HepG2 (cell line): ENCODE data around the gene EXOSC7. TPM values are rescaled to one million over a fixed set of nuclear protein-coding genes. Genes with fewer than 3 reads are reported as not detected.

Experiments
- ATAC-seq: fragments of 200-7000 bp; cut with Tn5 transposase; 3 replicates; pipeline ENCODE4 v1.9.1; 2020; ENCODE audit warnings: mild to moderate bottlenecking, moderate library complexity
- Bru-seq: library from RNA; stranded (reverse); fragments of 400-500 nt; gene quantifications from one replicate; lab custom pipeline; 2021; lab: Mats Ljungman, UMichigan
- BruChase-seq, 2 experiments: library from RNA; stranded (reverse); fragments of 400-500 nt; gene quantifications; one replicate each; lab custom pipeline; 2021; lab: Mats Ljungman, UMichigan
- BruUV-seq: library from RNA; stranded (reverse); fragments of 400-500 nt; replicated peaks from 2 replicates; lab custom pipeline; 2021; lab: Mats Ljungman, UMichigan
- CTCF ChIA-PET: fragments of 300-600 bp; formaldehyde crosslinking; extraction: SDS; loops from one replicate; lab custom pipeline; 2021; ENCODE audit warnings: low total read pairs, inconsistent platforms, low intra/inter-chr PET ratio; lab: Yijun Ruan, JAX
- POLR2A ChIA-PET: fragments of 350-600 bp; sonication (Branson Sonifier 250); formaldehyde crosslinking; loops from one replicate; lab custom pipeline; 2020; ENCODE audit warnings: antibody characterized with exemption, inconsistent platforms; lab: Yijun Ruan, JAX
- DNase-seq: peaks from one replicate; pipeline ENCODE4 v3.0.0-alpha.2; 2015; ENCODE audit warnings: low spot score
- FAIRE-seq: peaks from 3 replicates; lab custom pipeline; 2011; peaks lifted over from hg19 to GRCh38; lab: Jason Lieb, UNC
- H2AFZ ChIP-seq: one replicate; pipeline ENCODE4 v1.6.1; 2011; ENCODE audit warnings: low read length, inconsistent platforms
- H3K27ac ChIP-seq: fragments of 300-600 bp; 3 replicates; pipeline ENCODE4 v1.8.0; 2011; ENCODE audit warnings: mixed run types, mild to moderate bottlenecking, mixed read lengths, low read length, inconsistent platforms; ENCODE audit not compliant: insufficient read depth; ENCODE audit errors: extremely low read length
- H3K27me3 ChIP-seq, 2 experiments: fragments of 200-600 bp in 1 of 2; 2 replicates in 1 of 2; 3 replicates in 1 of 2; pipeline versions ENCODE4 v1.6.0 to v1.8.0; 2011; ENCODE audit warnings: low read length in 2 of 2, mild to moderate bottlenecking in 2 of 2, moderate library complexity in 2 of 2, inconsistent platforms in 1 of 2; ENCODE audit not compliant: insufficient read depth in 2 of 2, control insufficient read depth in 1 of 2
- H3K36me3 ChIP-seq, 2 experiments: fragments of 200-600 bp in 1 of 2; replicated peaks in 1 of 2; 2 replicates in 1 of 2; 3 replicates in 1 of 2; pipeline versions ENCODE4 v1.5.1 to v1.8.0; 2011; ENCODE audit warnings: low read length in 2 of 2, inconsistent platforms in 1 of 2; ENCODE audit not compliant: insufficient read depth in 2 of 2, control insufficient read depth in 1 of 2
- H3K4me1 ChIP-seq: 2 replicates; pipeline ENCODE4 v1.5.1; 2012; ENCODE audit warnings: low read length, inconsistent platforms; ENCODE audit not compliant: insufficient read depth
- H3K4me2 ChIP-seq: 2 replicates; pipeline ENCODE4 v1.6.0; 2011; ENCODE audit warnings: low read depth, low read length, inconsistent platforms
- H3K4me3 ChIP-seq, 3 experiments: fragments of 200-600 bp in 1 of 3; sonication (generic), shearing (Covaris generic) in 1 of 3; replicated peaks in 1 of 3; 2 replicates each; pipeline ENCODE4 v1.5.1; 2011 to 2016; ENCODE audit warnings: low read length in 3 of 3, inconsistent platforms in 2 of 3, low read depth in 2 of 3, mild to moderate bottlenecking in 2 of 3, control low read depth in 1 of 3, mixed read lengths in 1 of 3; ENCODE audit not compliant: insufficient read depth in 1 of 3
- H3K79me2 ChIP-seq: one replicate; pipeline ENCODE4 v1.6.1; 2011; ENCODE audit warnings: low read length, inconsistent platforms; ENCODE audit not compliant: insufficient read depth
- H3K9ac ChIP-seq: 2 replicates; pipeline ENCODE4 v1.6.0; 2011; ENCODE audit warnings: mild to moderate bottlenecking, low read depth, low read length, inconsistent platforms; ENCODE audit not compliant: insufficient read depth
- H3K9me3 ChIP-seq: 2 replicates; pipeline ENCODE4 v1.5.1; 2012; ENCODE audit warnings: mild to moderate bottlenecking, low read length
- H4K20me1 ChIP-seq: 2 replicates; pipeline ENCODE4 v1.6.0; 2011; ENCODE audit warnings: inconsistent platforms, mild to moderate bottlenecking, low read length, moderate library complexity; ENCODE audit not compliant: insufficient read depth
- WGBS: methylation state at CpG from one replicate; pipeline ENCODE4 v1.1.6; 2017; ENCODE audit warnings: low lambda C conversion rate; 5-methylcytosine and 5-hydroxymethylcytosine counted together
- in situ Hi-C: cut with HindIII; loops from 2 replicates; pipeline ENCODE4 v1.10.0; 2017; ENCODE audit warnings: low pct_unique_long_range_greater_than_20kb; ENCODE audit not compliant: extremely low pct_ligation_motif_present
- intact Hi-C: fragments of 100-400 bp; cut with micrococcal nuclease; formaldehyde crosslinking; loops from one replicate; pipeline ENCODE4 v1.10.0; 2022; ENCODE audit not compliant: unreplicated experiment
- long read RNA-seq, 2 experiments: library from RNA in 1 of 2; library from polyadenylated mRNA in 1 of 2; stranded (forward) in 1 of 2; unstranded in 1 of 2; transcript quantifications; one replicate each; pipeline ENCODE4 v2.0.0, GENCODE V29; 2019 to 2022
- polyA minus RNA-seq, 3 experiments: library from RNA; depleted of rRNA, polyadenylated mRNA; stranded (reverse); fragments of >200 nt; gene quantifications; 2 replicates each; pipeline ENCODE4 v1.2.3, GENCODE V29; 2011; ENCODE audit warnings: low replicate concordance in 1 of 3
- polyA plus RNA-seq, 8 experiments: library from polyadenylated mRNA; depleted of rRNA in 3 of 8; stranded (reverse) in 7 of 8; unstranded in 1 of 8; fragments of >200 nt; fragmentation: Illumina TruSeq in 4 of 8; extraction: Trizol in 4 of 8; gene quantifications; 2 replicates each; pipeline versions ENCODE4 v1.2.1 to v1.2.3, GENCODE V29; 2011 to 2016; ENCODE audit warnings: low read depth in 4 of 8, missing spikeins in 1 of 8, mixed read lengths in 1 of 8; ENCODE audit not compliant: insufficient read depth in 1 of 8
- total RNA-seq, 5 experiments: library from RNA; depleted of rRNA; stranded (reverse); fragments of >200 nt; fragmentation: Illumina TruSeq; extraction: Trizol; gene quantifications; 2 replicates each; pipeline ENCODE4 v1.2.3, GENCODE V29; 2016; ENCODE audit warnings: low read depth in 1 of 5
- TF ChIP-seq, protein P1 (sequence below), 2 experiments: fragments of 450-650 bp in 1 of 2; sonication (generic) in 1 of 2; formaldehyde crosslinking in 1 of 2; IDR thresholded peaks; 2 replicates each; pipeline versions ENCODE4 v1.6.1 to v1.8.0; 2016 to 2022; ENCODE audit warnings: antibody characterized with exemption in 1 of 2, mild to moderate bottlenecking in 1 of 2, missing genetic modification reagents in 1 of 2
- TF ChIP-seq, protein P2 (sequence below): IDR thresholded peaks from 2 replicates; pipeline ENCODE4 v1.6.1; 2016; ENCODE audit warnings: low read depth, control low read depth

EXOSC7 gene
- 74.7 and 81.9 TPM in 2 replicates for total RNA-seq (2016; rRNA removed; fragmentation: Illumina TruSeq; extraction: Trizol)
- 14.7 and 18.3 TPM in 2 replicates for total RNA-seq (2016; cell fraction: cytosol; rRNA removed; fragmentation: Illumina TruSeq; extraction: Trizol; ENCODE audit: low read depth)
- 74.4 and 92.0 TPM in 2 replicates for total RNA-seq (2016; cell fraction: insoluble cytoplasmic fraction; rRNA removed; fragmentation: Illumina TruSeq; extraction: Trizol)
- total RNA-seq (2016; cell fraction: membrane; rRNA removed; fragmentation: Illumina TruSeq; extraction: Trizol), result 20.2 and 24.8 TPM in 2 replicates
- total RNA-seq (2016; cell fraction: nucleus; rRNA removed; fragmentation: Illumina TruSeq; extraction: Trizol), result 45.8 and 52.9 TPM in 2 replicates
- 56.8 and 68.3 TPM in 2 replicates for polyA plus RNA-seq (2011; rRNA removed)
- 69.7 and 74.0 TPM in 2 replicates for polyA plus RNA-seq (2011; cell fraction: cytosol; rRNA removed)
- 30.3 and 40.7 TPM in 2 replicates for polyA plus RNA-seq (2011; cell fraction: nucleus; rRNA removed)
- polyA plus RNA-seq (2012), result 56.8 and 61.8 TPM in 2 replicates
- 12.5 and 13.4 TPM in 2 replicates for polyA plus RNA-seq (2016; cell fraction: cytosol; fragmentation: Illumina TruSeq; extraction: Trizol; ENCODE audit: low read depth)
- polyA plus RNA-seq (2016; cell fraction: insoluble cytoplasmic fraction; fragmentation: Illumina TruSeq; extraction: Trizol; ENCODE audit: low read depth), result 79.1 and 90.4 TPM in 2 replicates
- polyA plus RNA-seq (2016; cell fraction: membrane; fragmentation: Illumina TruSeq; extraction: Trizol; ENCODE audit: low read depth), result 14.3 and 15.5 TPM in 2 replicates
- 55.0 and 61.2 TPM in 2 replicates for polyA plus RNA-seq (2016; cell fraction: nucleus; fragmentation: Illumina TruSeq; extraction: Trizol; ENCODE audit: insufficient read depth, low read depth)
- polyA minus RNA-seq (2011; rRNA and poly(A)+ RNA removed; ENCODE audit: low replicate concordance), result 54.6 and 79.4 TPM in 2 replicates
- 14.5 and 18.1 TPM in 2 replicates for polyA minus RNA-seq (2011; cell fraction: cytosol; rRNA and poly(A)+ RNA removed)
- polyA minus RNA-seq (2011; cell fraction: nucleus; rRNA and poly(A)+ RNA removed), result 56.4 and 58.9 TPM in 2 replicates
- Bru-seq, nascent RNA, result percentile 88 among the genes with signal in this experiment
- percentile 71 among the genes with signal in this experiment for BruChase-seq, experiment 1, labeled RNA remaining after a 6-hour chase
- percentile 84 among the genes with signal in this experiment for BruChase-seq, experiment 2, labeled RNA remaining after a 2-hour chase
- long read RNA-seq, experiment 1, transcript EXOSC7-201 (8 exons, 1,055 nt), result major isoform, 79 of 105 reads
- long read RNA-seq, experiment 1, transcript EXOSC7-210 (9 exons, 1,395 nt), result minor isoform, 10 of 105 reads
- long read RNA-seq, experiment 1, partial matches to known transcripts, result 10 of 105 reads
- long read RNA-seq, experiment 1, other reads (novel, unspliced or antisense), result 6 of 105 reads
- long read RNA-seq, experiment 2, transcript EXOSC7-201 (8 exons, 1,055 nt), result major isoform, 62 of 88 reads
- long read RNA-seq, experiment 2, partial matches to known transcripts, result 10 of 88 reads
- long read RNA-seq, experiment 2, other reads (novel, unspliced or antisense), result 12 of 88 reads

DNA sequence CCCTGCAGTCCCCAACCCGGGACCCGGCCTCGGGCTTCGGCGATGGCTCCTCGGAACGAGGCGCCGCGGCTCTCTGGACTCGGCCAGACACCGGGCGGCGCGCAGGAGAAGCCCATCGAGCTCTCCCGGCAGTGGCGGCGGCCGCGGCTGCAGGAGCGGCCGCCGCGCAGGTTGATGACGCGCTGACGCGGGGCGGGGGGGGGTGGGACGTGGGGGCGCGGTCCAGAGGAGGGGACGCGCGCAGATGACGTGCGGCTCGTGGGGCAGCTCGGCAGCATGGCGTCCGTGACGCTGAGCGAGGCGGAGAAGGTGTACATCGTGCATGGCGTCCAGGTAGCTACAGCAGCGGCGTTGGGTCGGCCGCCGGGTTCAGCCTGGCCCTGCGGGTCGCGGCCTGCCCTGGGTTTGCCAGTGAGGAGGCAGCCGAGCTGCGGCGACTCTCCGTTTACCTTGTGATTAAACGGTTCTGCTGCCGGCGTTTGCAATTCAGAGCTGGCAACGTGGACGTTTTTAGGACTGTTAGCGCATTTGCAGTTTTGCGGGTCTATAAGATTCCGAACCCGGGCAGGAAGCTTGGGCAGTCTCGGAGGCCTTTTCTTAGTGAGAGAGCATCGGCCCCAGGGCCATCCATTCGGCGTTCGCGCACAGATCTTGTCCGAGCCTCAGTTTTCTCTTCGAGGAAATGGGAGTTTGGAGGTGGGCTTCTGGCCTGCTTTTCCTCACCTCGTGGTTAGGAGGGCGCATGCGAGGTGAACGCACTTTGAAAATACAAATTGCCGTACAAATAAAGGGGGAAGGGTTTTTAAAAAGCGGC is at the start of gene EXOSC7, which contains the start of gene ZDHHC3:
EXOSC7 (plus strand) TSS at position 243 of the 814 bp plus-strand sequence; CDS start at position 277, 34 bp downstream.
ZDHHC3 (minus strand) TSS at position 173 of the 814 bp plus-strand sequence. CDS start 16,738 bp downstream, outside the sequence.
- ATAC-seq, result peak; percentile 86
- intact Hi-C loops, result no loop called here
- H3K27ac ChIP-seq, result peak within 1 kb of the TSS; percentile 88
- no peaks in the 10 kb centered on the region for H4K20me1 ChIP-seq
- in situ Hi-C loops, result no loop called here
- no peaks in the 10 kb centered on the region for H3K36me3 ChIP-seq
- H3K27me3 ChIP-seq, result no peaks in the 10 kb centered on the region; a peak in 1 of 5 replicates
- peak; percentile 68 for DNase-seq
- H3K4me3 ChIP-seq, result peak within 1 kb of the TSS; percentile 100
- H3K9ac ChIP-seq, result peak within 1 kb of the TSS; percentile 96
- no TSS peak for BruUV-seq
- ChIA-PET CTCF (no interaction called here), POLR2A (interaction anchor here (0.7 to 2.6 kb wide), 6 partner anchors 9 to 421 kb away, joined by 3 to 9 read pairs (median 6); partner anchors contain the start of gene ZKSCAN7)
- WGBS, result 1% methylated on average over 18 of the region's 82 CpGs
- peak within 1 kb of the TSS; percentile 88 for H3K4me2 ChIP-seq
- FAIRE-seq, result no peak
- H3K9me3 ChIP-seq, result no peaks in the 10 kb centered on the region
- H3K4me1 ChIP-seq, result peaks cover 51% of the 10 kb centered on the region
- H3K79me2 ChIP-seq, result peaks cover 86% of the 10 kb centered on the region
- peak within 1 kb of the TSS; percentile 92 for H2AFZ ChIP-seq
- TF ChIP-seq, protein P1, sequence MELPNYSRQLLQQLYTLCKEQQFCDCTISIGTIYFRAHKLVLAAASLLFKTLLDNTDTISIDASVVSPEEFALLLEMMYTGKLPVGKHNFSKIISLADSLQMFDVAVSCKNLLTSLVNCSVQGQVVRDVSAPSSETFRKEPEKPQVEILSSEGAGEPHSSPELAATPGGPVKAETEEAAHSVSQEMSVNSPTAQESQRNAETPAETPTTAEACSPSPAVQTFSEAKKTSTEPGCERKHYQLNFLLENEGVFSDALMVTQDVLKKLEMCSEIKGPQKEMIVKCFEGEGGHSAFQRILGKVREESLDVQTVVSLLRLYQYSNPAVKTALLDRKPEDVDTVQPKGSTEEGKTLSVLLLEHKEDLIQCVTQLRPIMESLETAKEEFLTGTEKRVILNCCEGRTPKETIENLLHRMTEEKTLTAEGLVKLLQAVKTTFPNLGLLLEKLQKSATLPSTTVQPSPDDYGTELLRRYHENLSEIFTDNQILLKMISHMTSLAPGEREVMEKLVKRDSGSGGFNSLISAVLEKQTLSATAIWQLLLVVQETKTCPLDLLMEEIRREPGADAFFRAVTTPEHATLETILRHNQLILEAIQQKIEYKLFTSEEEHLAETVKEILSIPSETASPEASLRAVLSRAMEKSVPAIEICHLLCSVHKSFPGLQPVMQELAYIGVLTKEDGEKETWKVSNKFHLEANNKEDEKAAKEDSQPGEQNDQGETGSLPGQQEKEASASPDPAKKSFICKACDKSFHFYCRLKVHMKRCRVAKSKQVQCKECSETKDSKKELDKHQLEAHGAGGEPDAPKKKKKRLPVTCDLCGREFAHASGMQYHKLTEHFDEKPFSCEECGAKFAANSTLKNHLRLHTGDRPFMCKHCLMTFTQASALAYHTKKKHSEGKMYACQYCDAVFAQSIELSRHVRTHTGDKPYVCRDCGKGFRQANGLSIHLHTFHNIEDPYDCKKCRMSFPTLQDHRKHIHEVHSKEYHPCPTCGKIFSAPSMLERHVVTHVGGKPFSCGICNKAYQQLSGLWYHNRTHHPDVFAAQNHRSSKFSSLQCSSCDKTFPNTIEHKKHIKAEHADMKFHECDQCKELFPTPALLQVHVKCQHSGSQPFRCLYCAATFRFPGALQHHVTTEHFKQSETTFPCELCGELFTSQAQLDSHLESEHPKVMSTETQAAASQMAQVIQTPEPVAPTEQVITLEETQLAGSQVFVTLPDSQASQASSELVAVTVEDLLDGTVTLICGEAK (IDR thresholded peaks at IDR 0.05), result no peak
- TF ChIP-seq, protein P1 (CRISPR knock-in tag; IDR thresholded peaks at IDR 0.05), result peak; percentile 29; the same call in 1 of the 2 replicates
- TF ChIP-seq, protein P2, sequence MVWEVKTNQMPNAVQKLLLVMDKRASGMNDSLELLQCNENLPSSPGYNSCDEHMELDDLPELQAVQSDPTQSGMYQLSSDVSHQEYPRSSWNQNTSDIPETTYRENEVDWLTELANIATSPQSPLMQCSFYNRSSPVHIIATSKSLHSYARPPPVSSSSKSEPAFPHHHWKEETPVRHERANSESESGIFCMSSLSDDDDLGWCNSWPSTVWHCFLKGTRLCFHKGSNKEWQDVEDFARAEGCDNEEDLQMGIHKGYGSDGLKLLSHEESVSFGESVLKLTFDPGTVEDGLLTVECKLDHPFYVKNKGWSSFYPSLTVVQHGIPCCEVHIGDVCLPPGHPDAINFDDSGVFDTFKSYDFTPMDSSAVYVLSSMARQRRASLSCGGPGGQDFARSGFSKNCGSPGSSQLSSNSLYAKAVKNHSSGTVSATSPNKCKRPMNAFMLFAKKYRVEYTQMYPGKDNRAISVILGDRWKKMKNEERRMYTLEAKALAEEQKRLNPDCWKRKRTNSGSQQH (CRISPR knock-in tag), result peak; percentile 77; the same call in 1 of the 2 replicates
